Loucy (cell line): Measurements from ENCODE around the gene CGB2.
"Not testable (repeated sequence)": the region's sequence is repeated elsewhere in the genome, so short reads cannot be mapped to it uniquely, and the experiment has no call there.

ENCODE experiments used
- H2AFZ ChIP-seq: fragments of 200-600 bp; sonication (generic); 2 replicates; pipeline ENCODE4 v1.6.0; 2016; ENCODE audit warnings: antibody characterized with exemption, mild to moderate bottlenecking, low read length, moderate library complexity
- H3F3A ChIP-seq: fragments of 200-600 bp; 2 replicates; pipeline ENCODE4 v1.6.0; 2016; ENCODE audit warnings: antibody characterized with exemption, low read depth, mild to moderate bottlenecking
- H3K27me3 ChIP-seq: fragments of 200-600 bp; sonication (generic); 2 replicates; pipeline ENCODE4 v1.6.1; 2014; ENCODE audit warnings: low read length, mild to moderate bottlenecking; ENCODE audit not compliant: insufficient read depth, poor library complexity, severe bottlenecking
- H3K36me3 ChIP-seq: fragments of 200-600 bp; sonication (generic); 2 replicates; pipeline ENCODE4 v1.6.1; 2016; ENCODE audit warnings: low read length; ENCODE audit not compliant: insufficient read depth
- H3K4me1 ChIP-seq: fragments of 200-600 bp; sonication (generic); 2 replicates; pipeline ENCODE4 v1.5.1; 2014; ENCODE audit warnings: low read length, mild to moderate bottlenecking; ENCODE audit not compliant: insufficient read depth, poor library complexity, severe bottlenecking
- H3K4me2 ChIP-seq: fragments of 200-600 bp; sonication (generic); 2 replicates; pipeline ENCODE4 v1.6.0; 2014; ENCODE audit warnings: antibody characterized with exemption, low read length, low read depth, mild to moderate bottlenecking; ENCODE audit not compliant: poor library complexity, severe bottlenecking
- H3K4me3 ChIP-seq: fragments of 200-600 bp; sonication (generic); 2 replicates; pipeline ENCODE4 v1.5.1; 2014; ENCODE audit warnings: low read length, mild to moderate bottlenecking, mixed read lengths; ENCODE audit not compliant: poor library complexity, severe bottlenecking
- H3K79me2 ChIP-seq: fragments of 200-600 bp; sonication (generic); 2 replicates; pipeline ENCODE4 v1.6.1; 2014; ENCODE audit warnings: low read length; ENCODE audit not compliant: insufficient read depth
- H3K9ac ChIP-seq: fragments of 200-600 bp; sonication (generic); 2 replicates; pipeline ENCODE4 v1.6.0; 2014; ENCODE audit warnings: mild to moderate bottlenecking, low read depth, low read length, moderate library complexity; ENCODE audit not compliant: poor library complexity, severe bottlenecking
- H3K9me2 ChIP-seq: fragments of 200-600 bp; sonication (generic); replicated peaks from 2 replicates; pipeline ENCODE4 v1.6.1; 2016; ENCODE audit warnings: low read depth, low read length, mixed read lengths
- H3K9me3 ChIP-seq: fragments of 200-600 bp; sonication (generic); 2 replicates; pipeline ENCODE4 v1.6.1; 2014; ENCODE audit warnings: mild to moderate bottlenecking, antibody characterized with exemption, low read length, low read depth; ENCODE audit not compliant: insufficient read depth
- H4K20me1 ChIP-seq: fragments of 200-600 bp; sonication (generic); 2 replicates; pipeline ENCODE4 v1.6.0; 2014; ENCODE audit warnings: antibody characterized with exemption, low read length, mild to moderate bottlenecking; ENCODE audit not compliant: insufficient read depth, poor library complexity, severe bottlenecking
- EZH2phosphoT487 ChIP-seq: fragments of 200-600 bp; IDR thresholded peaks from 2 replicates; pipeline ENCODE4 v1.6.1; 2018; ENCODE audit warnings: antibody characterized with exemption, mild to moderate bottlenecking, moderate library complexity, borderline replicate concordance
- TF ChIP-seq, protein P1 (sequence below): fragments of 200-600 bp; sonication (generic); conservative IDR thresholded peaks from 2 replicates; pipeline ENCODE4 v1.5.1; 2014; ENCODE audit warnings: mild to moderate bottlenecking, antibody characterized with exemption, low read length

Gene CGB2

DNA sequence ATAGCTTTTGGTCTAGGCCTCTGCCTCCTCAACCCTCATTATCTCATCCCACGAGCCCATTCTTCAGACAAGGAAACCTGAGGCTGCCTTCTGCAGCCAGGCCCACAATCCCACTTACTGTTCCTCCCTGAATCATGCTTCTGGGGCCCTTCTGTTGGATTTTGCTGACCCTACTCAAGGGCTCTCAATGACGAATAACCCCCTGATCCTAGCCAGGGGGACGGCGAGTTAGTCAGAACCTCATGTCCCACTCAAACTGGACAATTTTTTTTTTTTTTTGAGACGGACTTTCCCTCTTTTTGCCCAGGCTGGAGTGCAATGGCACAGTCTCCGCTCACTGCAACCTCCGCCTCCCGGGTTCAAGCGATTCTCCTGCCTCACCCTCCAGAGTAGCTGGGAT is 9.6 kb upstream of the CGB2 start:
- H2AFZ ChIP-seq, result no peak overlapping the region
- no peaks in the 10 kb centered on the region for H3F3A ChIP-seq
- no peaks in the 10 kb centered on the region for H3K79me2 ChIP-seq
- no peak overlapping the region for H3K4me3 ChIP-seq
- peaks cover 7% of the 10 kb centered on the region for H3K4me1 ChIP-seq
- H3K4me2 ChIP-seq, result no peak overlapping the region
- no peaks in the 10 kb centered on the region for H3K27me3 ChIP-seq
- no peaks in the 10 kb centered on the region for H4K20me1 ChIP-seq
- TF ChIP-seq, protein P1, sequence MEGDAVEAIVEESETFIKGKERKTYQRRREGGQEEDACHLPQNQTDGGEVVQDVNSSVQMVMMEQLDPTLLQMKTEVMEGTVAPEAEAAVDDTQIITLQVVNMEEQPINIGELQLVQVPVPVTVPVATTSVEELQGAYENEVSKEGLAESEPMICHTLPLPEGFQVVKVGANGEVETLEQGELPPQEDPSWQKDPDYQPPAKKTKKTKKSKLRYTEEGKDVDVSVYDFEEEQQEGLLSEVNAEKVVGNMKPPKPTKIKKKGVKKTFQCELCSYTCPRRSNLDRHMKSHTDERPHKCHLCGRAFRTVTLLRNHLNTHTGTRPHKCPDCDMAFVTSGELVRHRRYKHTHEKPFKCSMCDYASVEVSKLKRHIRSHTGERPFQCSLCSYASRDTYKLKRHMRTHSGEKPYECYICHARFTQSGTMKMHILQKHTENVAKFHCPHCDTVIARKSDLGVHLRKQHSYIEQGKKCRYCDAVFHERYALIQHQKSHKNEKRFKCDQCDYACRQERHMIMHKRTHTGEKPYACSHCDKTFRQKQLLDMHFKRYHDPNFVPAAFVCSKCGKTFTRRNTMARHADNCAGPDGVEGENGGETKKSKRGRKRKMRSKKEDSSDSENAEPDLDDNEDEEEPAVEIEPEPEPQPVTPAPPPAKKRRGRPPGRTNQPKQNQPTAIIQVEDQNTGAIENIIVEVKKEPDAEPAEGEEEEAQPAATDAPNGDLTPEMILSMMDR, result no peak
- TF ChIP-seq EZH2phosphoT487, result no peak
- no peak overlapping the region for H3K9ac ChIP-seq
- H3K36me3 ChIP-seq, result no peaks in the 10 kb centered on the region; the same call in 1 of the 2 replicates
- no peaks in the 10 kb centered on the region for H3K9me2 ChIP-seq
- H3K9me3 ChIP-seq, result no peaks in the 10 kb centered on the region

DNA sequence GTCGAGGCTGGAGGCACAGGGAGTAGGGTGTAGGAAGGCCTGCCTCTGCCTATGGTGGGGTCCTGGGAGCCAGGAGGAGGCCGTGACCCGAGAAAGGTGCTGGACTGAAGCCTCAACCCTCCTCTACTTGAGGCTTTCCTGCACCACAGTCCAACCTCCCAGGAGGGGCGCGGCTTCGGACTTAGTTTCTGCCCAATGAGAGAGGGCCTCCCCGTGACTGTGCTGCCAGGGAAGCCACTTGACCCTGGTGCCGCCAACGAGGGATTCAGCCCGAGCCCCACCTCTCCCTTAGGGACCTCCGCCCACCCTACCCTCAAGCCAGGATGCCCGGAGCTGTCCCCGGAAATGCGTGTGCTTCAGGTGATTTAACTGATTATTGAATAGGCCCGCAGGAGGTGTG is 7.5 kb upstream of the CGB2 start, which contains the start of gene CGB3:
TSS of gene CGB3 (minus strand) at position 101 of the 400 bp plus-strand sequence. CDS start 362 bp downstream, outside the sequence.
- not testable (repeated sequence) for H3K27me3 ChIP-seq, H3K4me1 ChIP-seq, H3K9me3 ChIP-seq, H3K9ac ChIP-seq, H3K36me3 ChIP-seq, H3F3A ChIP-seq, H3K4me3 ChIP-seq, H4K20me1 ChIP-seq, H2AFZ ChIP-seq, H3K9me2 ChIP-seq, H3K79me2 ChIP-seq, H3K4me2 ChIP-seq

- not testable (repeated sequence) for H3K4me2 ChIP-seq, H3K36me3 ChIP-seq, H4K20me1 ChIP-seq, H3K9ac ChIP-seq, H3K79me2 ChIP-seq, H3F3A ChIP-seq, H3K27me3 ChIP-seq, H3K4me3 ChIP-seq, H2AFZ ChIP-seq, H3K9me2 ChIP-seq, H3K4me1 ChIP-seq, H3K9me3 ChIP-seq
Observed at GRCh38 chr19:49025088-49025487, 6.6 kb upstream of the CGB2 start.

DNA sequence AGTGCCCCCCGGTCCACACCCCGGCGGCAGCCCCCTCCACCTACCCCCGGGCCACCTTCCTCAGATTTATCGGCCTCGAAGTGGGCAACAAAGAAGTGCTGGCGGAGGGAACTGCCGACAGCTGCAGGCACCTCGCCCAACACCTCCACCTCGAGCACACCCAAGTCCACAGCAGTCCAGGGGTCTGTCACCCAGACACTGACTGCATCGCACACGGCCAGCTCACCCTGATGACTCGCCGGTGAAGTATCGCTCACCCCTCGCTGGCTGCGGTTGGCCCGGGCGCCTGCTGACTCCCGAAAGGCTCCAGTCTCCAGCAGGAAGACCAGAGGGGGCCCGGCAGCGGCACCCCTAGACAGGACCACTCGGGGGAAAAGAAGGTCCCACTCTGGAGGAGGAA is 6.1 kb upstream of the CGB2 start:
- not testable (repeated sequence) for H3K79me2 ChIP-seq, H3F3A ChIP-seq, H3K9ac ChIP-seq, H4K20me1 ChIP-seq, H3K4me3 ChIP-seq, H3K9me3 ChIP-seq, H3K9me2 ChIP-seq, H3K36me3 ChIP-seq, H2AFZ ChIP-seq, H3K27me3 ChIP-seq, H3K4me1 ChIP-seq, H3K4me2 ChIP-seq

DNA sequence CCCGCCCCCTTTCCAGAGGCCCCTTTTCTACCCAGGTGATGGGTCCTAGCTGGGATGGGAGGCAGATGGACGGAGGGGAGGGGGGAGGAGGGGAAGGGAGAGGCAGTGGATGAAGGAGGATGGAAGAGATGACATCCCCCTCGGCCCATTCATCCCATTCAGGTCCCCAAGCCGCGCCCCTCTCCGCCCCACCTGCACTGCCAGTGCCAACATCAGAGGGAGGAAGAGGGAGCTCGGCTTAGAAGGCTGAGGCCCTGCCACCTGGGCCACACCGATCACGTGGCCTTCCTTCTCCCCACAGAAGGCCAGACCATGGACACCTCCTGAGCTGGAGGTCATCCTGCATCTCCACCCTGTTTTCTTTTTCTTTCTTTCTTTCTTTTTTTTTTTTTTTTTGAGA is 3.0 kb upstream of the CGB2 start:
- H3K4me2 ChIP-seq, H2AFZ ChIP-seq, H3K9ac ChIP-seq, H3F3A ChIP-seq, H3K4me3 ChIP-seq, H3K9me2 ChIP-seq, H3K27me3 ChIP-seq, H3K4me1 ChIP-seq, H3K9me3 ChIP-seq, H3K36me3 ChIP-seq, H4K20me1 ChIP-seq, H3K79me2 ChIP-seq: not testable (repeated sequence)

DNA sequence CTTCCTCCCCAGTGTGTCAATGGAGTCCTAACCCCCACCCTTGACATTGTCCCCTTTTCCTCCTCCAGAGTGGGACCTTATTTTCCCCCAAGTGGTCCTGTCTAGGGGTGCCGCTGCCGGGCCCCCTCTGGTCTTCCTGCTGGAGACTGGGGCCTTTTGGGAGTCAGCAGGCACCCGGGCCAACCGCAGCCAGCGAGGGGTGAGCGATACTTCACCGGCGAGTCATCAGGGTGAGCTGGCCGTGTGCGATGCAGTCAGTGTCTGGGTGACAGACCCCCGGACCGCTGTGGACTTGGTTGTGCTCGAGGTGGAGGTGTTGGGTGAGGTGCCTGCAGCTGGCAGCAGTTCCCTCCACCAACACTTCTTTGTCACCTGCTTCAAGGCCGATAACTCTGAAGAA is 1.9 kb upstream of the CGB2 start:
- H3K27me3 ChIP-seq, H3K9me3 ChIP-seq, H3F3A ChIP-seq, H3K4me2 ChIP-seq, H2AFZ ChIP-seq, H3K9ac ChIP-seq, H3K4me1 ChIP-seq, H3K9me2 ChIP-seq, H3K36me3 ChIP-seq, H3K4me3 ChIP-seq, H4K20me1 ChIP-seq, H3K79me2 ChIP-seq: not testable (repeated sequence)

- H3K4me2 ChIP-seq, H3K4me1 ChIP-seq, H4K20me1 ChIP-seq, H2AFZ ChIP-seq, H3K4me3 ChIP-seq, H3F3A ChIP-seq, H3K9me2 ChIP-seq, H3K9ac ChIP-seq, H3K27me3 ChIP-seq, H3K9me3 ChIP-seq, H3K79me2 ChIP-seq, H3K36me3 ChIP-seq: not testable (repeated sequence)
Observed at GRCh38 chr19:49030323-49030722, 1.4 kb upstream of the CGB2 start.
